DOHH2 (cell line): ENCODE data around the gene DES.

Experiments used
- H3F3A ChIP-seq: fragments of 200-600 bp; sonication (generic), shearing (Covaris generic); 2 replicates; pipeline ENCODE4 v1.6.0; 2016; ENCODE audit warnings: antibody characterized with exemption, mild to moderate bottlenecking; ENCODE audit not compliant: control insufficient read depth, insufficient read depth
- H3K27ac ChIP-seq: fragments of 200-600 bp; sonication (generic); 2 replicates; pipeline ENCODE4 v1.5.1; 2014; ENCODE audit warnings: low read depth, mild to moderate bottlenecking, low read length, moderate library complexity
- H3K27me3 ChIP-seq: fragments of 200-600 bp; sonication (generic); 2 replicates; pipeline ENCODE4 v1.6.1; 2014; ENCODE audit warnings: mild to moderate bottlenecking, low read length, mixed read lengths; ENCODE audit not compliant: control insufficient read depth
- H3K36me3 ChIP-seq: fragments of 200-600 bp; sonication (generic); 2 replicates; pipeline ENCODE4 v1.6.1; 2014; ENCODE audit warnings: mild to moderate bottlenecking, low read length, moderate library complexity, mixed read lengths; ENCODE audit not compliant: control insufficient read depth
- H3K4me1 ChIP-seq: fragments of 200-600 bp; sonication (generic); 2 replicates; pipeline ENCODE4 v1.6.1; 2014; ENCODE audit warnings: mild to moderate bottlenecking, low read length, mixed read lengths; ENCODE audit not compliant: control insufficient read depth
- H3K4me2 ChIP-seq: fragments of 200-600 bp; sonication (generic); 2 replicates; pipeline ENCODE4 v1.6.0; 2014; ENCODE audit warnings: mild to moderate bottlenecking, low read length, moderate library complexity
- H3K4me3 ChIP-seq: fragments of 200-600 bp; sonication (generic); 2 replicates; pipeline ENCODE4 v1.5.1; 2014; ENCODE audit warnings: mild to moderate bottlenecking, low read length, mixed read lengths
- H3K79me2 ChIP-seq: fragments of 200-600 bp; sonication (generic); 2 replicates; pipeline ENCODE4 v1.6.1; 2014; ENCODE audit warnings: mild to moderate bottlenecking, low read length, mixed read lengths; ENCODE audit not compliant: control insufficient read depth
- H3K9me2 ChIP-seq: fragments of 200-600 bp; sonication (generic); replicated peaks from 2 replicates; pipeline ENCODE4 v1.6.1; 2014; ENCODE audit warnings: mild to moderate bottlenecking, low read length, mixed read lengths; ENCODE audit not compliant: control insufficient read depth
- H3K9me3 ChIP-seq: fragments of 200-600 bp; sonication (generic); 2 replicates; pipeline ENCODE4 v1.6.1; 2014; ENCODE audit warnings: antibody characterized with exemption, low read length, mixed read lengths; ENCODE audit not compliant: control insufficient read depth, insufficient read depth
- H4K20me1 ChIP-seq: fragments of 200-600 bp; sonication (generic); 2 replicates; pipeline ENCODE4 v1.6.0; 2014; ENCODE audit warnings: low read depth, mild to moderate bottlenecking, antibody characterized with exemption, low read length, moderate library complexity; ENCODE audit not compliant: control insufficient read depth, insufficient read depth
- CTCF ChIP-seq: fragments of 200-600 bp; sonication (generic); IDR thresholded peaks from one replicate; pipeline ENCODE4 v1.5.1; 2014; ENCODE audit warnings: antibody characterized with exemption, mild to moderate bottlenecking, low read depth, low read length; ENCODE audit not compliant: poor library complexity, severe bottlenecking
- EZH2phosphoT487 ChIP-seq: fragments of 200-600 bp; sonication (generic); IDR thresholded peaks from 2 replicates; pipeline ENCODE4 v1.6.1; 2017; ENCODE audit warnings: borderline replicate concordance, mild to moderate bottlenecking, antibody characterized with exemption, low read length, moderate library complexity, mixed read lengths

The DES gene

DNA sequence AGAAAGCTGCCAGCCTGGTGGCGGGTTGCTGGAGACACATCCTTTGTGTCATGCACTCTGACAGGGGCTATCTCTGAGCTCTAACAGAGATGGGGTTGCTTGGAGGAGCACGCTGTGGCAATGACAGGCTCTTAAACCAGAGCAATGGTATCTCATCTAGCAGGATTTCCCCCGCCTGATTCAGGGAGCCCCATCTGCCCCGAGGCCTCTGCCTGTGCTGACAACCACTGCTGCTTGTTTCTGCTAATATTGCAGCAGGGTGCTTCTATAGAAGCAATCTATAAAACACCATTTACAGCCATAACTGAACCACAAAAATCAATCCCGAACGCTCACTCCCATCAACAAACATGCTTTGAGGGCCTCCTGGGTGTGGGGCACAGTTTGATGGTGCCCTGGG is 17.6 kb upstream of the DES start:
- Histone ChIP-seq H3K27me3 (0 out of 2 replicates have a peak, but pooled peaks cover 3% of the 10 kb centered on the region), H3K9me3 (no peaks in the 10 kb centered on the region), H3K27ac (no peak overlapping the region), H3K4me2 (no peak overlapping the region), H4K20me1 (no peaks in the 10 kb centered on the region), H3K79me2 (no peaks in the 10 kb centered on the region), H3K4me3 (no peak overlapping the region), H3F3A (no peaks in the 10 kb centered on the region), H3K36me3 (no peaks in the 10 kb centered on the region), H3K9me2 (no peaks in the 10 kb centered on the region), H3K4me1 (no peaks in the 10 kb centered on the region)
- TF ChIP-seq EZH2phosphoT487 (no peak), CTCF (no peak)

DNA sequence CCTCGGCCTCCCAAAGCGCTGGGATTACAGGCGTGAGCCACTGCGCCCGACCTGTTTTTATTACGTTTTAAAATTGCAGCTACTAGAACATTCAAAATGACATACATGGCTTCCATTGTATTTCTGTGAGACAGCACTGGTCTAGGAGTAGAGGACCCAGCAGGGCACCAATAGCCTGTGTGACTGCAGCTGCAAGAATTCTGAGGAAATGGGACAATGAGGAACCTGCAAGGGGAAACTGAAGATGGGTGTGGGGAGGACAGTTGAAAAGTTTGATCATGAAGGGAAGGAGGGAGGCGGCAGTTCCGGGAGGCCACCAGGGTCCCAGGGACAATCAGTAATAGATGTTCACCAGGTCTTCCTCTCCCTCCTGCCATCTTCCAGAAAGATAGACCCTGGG is 16.6 kb upstream of the DES start:
- H3K36me3 ChIP-seq, result no peaks in the 10 kb centered on the region
- H4K20me1 ChIP-seq, result no peaks in the 10 kb centered on the region
- H3K79me2 ChIP-seq, result no peaks in the 10 kb centered on the region
- no peaks in the 10 kb centered on the region for H3K4me1 ChIP-seq
- no peak overlapping the region for H3K4me2 ChIP-seq
- H3F3A ChIP-seq, result no peaks in the 10 kb centered on the region
- 0 out of 2 replicates have a peak, but pooled peaks cover 3% of the 10 kb centered on the region for H3K27me3 ChIP-seq
- H3K27ac ChIP-seq, result no peak overlapping the region
- no peaks in the 10 kb centered on the region for H3K9me3 ChIP-seq
- H3K4me3 ChIP-seq, result no peak overlapping the region
- no peaks in the 10 kb centered on the region for H3K9me2 ChIP-seq
- no peak for TF ChIP-seq CTCF
- TF ChIP-seq EZH2phosphoT487, result no peak

GRCh38 chr2:219402665-219403515 is 15.3 kb upstream of the DES start:
- TF ChIP-seq EZH2phosphoT487, result no peak
- peak; percentile 89 for TF ChIP-seq CTCF
- Histone ChIP-seq H3K27me3 (0 out of 2 replicates have a peak, but pooled peaks cover 3% of the 10 kb centered on the region), H3K27ac (no peak overlapping the region), H4K20me1 (no peaks in the 10 kb centered on the region), H3K9me3 (no peaks in the 10 kb centered on the region), H3K9me2 (no peaks in the 10 kb centered on the region), H3F3A (no peaks in the 10 kb centered on the region), H3K79me2 (no peaks in the 10 kb centered on the region), H3K4me2 (no peak overlapping the region), H3K4me1 (no peaks in the 10 kb centered on the region), H3K36me3 (no peaks in the 10 kb centered on the region), H3K4me3 (no peak overlapping the region)
